GM18498 (cell line): ENCODE results near the gene CYP2R1.
A peak's percentile ranks its signal among the peaks of the same experiment; 100 is the strongest.
"Not testable (repeated sequence)": the region's sequence is repeated elsewhere in the genome, so short reads cannot be mapped to it uniquely, and the experiment has no call there.

Experiments
- ATAC-seq: cut with Tn5 transposase; IDR thresholded peaks from one replicate; pipeline ENCODE4 v1.9.1; 2021; ENCODE audit warnings: mild to moderate bottlenecking, moderate library complexity; ENCODE audit not compliant: unreplicated experiment

CYP2R1 gene

DNA sequence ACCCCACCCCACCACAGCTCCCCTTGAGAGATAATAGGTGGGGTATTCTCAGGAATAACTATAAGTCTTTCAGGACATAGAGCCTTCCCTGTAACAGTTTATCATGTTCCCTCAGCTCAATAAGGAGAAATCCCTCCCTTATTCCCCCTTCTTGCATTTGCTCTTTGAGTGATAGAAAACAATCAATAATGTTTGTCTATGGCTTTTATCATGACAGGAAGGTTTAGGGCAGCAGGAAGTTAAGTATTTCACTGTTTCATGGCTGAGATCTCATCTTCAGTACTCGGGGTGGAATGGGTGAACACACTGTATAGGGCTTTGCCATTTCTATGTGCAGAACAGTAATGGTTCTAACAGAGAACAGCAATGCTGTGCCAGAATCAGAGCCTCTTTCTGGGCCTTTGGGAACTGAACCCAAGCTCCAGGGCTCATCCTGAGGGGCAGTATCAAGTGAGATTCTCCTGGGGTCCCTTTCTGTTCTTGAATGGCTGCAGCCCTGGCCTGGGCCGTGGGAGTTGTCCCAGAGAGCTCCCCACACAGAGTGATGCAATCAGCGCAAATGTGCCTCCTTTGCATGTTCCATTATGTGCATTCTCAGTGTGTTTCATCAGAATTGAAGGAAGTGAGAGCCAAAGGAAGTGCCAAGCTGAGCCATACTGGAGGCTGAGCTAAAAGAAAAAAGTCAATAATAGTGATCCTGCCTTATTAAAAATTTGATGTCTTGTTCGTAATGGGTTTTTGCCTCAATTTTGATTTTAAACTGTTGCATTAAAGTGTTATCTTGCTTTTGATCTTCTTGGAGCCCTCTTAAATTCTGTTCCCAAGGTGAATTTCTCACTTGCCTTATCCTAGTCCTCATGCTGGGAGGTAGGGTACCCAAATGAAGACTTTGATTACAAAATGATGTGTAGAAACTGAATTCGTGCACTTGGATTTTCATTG lies 2.9 kb upstream of the CYP2R1 start:
- no peak for ATAC-seq

DNA sequence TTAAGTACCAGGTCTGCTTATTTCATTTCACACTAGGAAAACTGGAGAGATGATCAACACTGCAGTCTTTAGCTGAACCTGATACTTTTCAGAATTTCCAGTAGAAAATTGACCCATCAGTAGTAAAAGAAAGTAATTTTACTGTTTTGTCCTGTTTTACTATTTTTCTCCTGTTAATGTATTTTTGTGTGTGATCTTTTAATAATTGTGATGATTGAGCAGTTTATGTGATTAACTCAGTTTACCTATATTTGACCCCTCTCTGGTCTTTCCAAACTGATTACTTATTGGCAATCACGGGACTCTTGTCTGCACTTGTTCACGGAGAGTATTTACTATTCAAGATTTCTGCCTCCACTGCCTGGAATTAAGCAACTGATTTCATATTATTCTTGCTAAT lies 546 bp upstream of the CYP2R1 start:
- no peak for ATAC-seq

DNA sequence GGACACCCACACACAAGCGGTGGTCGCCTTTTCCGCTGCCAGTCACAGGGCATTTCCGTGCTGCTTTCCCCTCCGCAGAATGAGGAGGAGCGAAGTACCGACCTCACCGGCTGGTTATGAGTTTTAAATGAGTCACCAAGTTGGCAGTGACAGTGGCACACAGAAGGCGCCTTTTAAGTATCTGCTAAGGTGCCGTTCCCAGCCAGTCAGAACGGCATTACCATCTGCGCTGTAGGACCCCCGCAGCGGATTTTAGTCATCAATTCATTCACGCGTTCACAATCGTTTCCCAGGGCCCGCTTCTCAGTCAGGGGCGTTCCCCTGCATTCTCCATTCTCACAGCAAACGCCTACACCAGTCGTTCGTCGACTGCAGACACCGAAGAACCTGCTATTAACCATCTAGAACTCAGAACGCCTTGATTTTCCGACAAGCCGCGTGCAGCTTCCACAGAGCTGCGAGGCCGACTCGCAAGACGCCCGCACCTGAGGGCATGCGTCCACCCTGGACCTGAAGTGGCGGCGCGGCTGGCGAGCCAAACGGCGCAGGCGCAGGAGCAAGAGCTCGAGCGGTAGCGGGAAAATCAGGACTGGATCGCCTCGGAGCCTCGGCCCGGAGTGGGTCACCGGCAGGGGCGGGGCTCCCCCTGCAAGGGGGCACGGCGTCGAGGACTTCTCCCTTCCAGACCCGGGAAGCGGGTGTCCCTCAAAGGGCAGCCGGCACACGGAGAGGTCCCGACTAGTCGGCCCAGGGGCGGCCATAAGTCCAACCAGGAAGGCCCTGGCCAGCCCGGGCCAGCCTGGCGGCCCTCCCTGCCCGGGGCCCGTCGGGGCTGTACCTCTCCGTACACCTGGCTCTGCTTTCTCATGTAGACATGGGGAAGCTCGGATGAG lies 642 bp downstream of the CYP2R1 start:
- peak; percentile 59 for ATAC-seq

DNA sequence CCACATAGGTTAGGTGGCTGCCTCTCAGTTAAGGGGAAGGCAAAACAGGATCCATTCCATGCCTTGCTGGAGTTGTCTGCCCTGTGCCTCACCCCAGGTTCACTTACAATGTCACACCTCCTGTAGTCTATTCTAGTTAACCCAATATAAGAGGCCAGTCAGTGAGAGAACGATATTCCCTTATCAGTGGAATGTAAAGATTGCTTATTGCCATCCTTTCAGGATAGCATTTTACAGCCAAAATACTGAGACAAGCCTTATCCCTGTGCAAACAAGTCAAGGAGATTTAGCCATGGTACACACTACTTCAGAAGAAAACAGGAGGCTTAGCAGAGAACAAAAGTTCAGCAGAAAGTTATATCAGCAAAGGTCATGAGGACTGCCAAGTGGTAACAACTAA lies 5.5 kb downstream of the CYP2R1 start:
- ATAC-seq: no peak

DNA sequence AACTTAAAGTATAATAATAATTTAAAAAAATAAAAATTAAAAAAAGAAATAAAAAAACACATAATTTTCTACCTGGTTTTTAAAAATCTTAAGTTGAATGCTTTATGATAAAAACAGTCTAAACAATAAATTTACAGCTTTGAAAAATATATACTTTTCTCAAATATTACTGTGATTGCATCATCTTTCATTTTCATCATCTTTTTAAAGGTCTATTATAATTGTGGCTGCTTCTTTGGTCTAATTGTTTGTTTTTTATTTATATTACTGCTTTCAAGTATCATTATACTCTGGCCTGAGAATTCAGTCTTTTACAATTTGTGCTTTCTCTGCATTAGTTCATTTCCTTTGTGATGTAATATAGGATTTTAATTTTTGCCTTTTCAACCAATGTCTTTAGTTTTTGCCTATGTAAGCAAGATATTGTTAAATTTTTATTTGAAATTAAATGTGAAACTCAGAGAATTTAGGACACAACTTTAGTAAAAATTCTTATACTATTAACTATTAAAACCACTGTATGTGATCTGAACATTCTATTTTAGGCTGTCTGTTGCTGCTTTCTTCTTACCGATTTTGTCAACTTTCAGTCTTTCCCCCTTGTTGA lies 7.3 kb downstream of the CYP2R1 start:
- ATAC-seq: no peak

DNA sequence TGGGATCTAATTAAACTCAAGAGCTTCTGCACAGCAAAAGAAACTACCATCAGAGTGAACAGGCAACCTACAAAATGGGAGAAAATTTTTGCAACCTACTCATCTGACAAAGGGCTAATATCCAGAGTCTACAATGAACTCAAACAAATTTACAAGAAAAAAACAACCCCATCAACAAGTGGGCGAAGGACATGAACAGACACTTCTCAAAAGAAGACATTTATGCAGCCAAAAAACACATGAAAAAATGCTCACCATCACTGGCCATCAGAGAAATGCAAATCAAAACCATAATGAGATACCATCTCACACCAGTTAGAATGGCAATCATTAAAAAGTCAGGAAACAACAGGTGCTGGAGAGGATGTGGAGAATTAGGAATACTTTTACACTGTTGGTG lies 8.3 kb downstream of the CYP2R1 start:
- not testable (repeated sequence) for ATAC-seq

DNA sequence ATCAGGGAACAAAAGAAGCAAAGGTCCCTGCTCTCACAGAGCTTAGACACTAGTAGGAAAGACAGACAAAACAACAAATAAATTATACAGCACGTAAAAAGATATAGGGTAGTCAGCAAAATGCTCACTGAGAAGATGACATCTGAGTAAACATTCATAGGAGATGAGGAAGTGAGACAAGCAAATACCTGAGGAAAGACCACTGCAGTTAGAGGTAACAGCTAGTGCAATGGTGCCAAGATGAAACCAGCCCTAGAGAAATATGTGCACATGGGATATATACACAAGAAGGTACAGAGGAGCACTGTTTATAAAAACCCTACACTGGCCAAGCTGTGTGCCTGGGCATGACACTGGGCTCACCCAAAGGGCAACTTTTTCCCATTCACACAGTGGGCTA lies 9.8 kb downstream of the CYP2R1 start:
- no peak for ATAC-seq

DNA sequence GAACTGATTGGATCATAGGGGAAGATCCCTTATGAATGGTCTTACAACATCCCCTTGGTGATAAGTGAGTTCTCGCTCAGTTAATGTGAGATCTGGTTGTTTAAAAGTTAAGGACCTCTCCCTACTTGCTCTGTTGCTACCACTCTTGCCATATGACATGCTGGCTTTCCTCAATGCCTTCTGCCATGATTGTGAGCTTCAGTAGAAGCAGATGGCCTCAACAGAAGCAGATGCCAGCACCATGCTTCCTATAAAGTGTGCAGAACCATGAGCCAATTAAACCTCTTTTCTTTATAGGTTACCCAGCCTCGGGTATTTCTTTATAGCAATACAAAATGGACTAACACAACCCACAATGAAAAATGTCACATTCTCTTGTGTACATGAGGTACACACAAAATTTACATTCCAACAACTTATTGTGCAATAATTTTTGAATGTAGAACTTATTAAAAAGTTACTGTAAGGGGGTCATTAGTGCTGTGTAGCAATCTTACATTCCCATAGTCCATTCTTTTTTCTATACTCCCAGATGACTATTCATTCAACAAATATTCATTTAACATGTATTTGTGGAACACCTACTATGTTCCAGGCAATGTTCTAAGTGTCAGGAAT lies 10.3 kb downstream of the CYP2R1 start:
- no peak for ATAC-seq

DNA sequence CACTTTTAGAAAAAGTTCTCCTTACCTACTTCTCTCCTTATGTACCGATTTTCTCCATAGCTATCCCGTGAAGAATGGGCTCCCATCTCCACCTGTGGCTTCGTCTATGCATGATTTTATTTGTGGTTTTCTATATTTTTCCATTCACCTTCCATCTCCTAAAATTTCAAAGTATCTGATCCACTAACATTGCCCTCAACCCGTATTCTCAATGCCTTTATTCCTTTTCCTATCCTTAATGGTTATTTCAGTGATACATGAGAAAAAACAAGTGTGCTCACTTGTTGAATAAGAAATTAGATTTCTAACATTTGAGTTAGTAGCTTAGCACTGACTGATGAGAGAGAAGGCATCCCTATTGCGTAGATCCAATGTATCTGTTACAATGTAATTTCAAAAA lies 16.9 kb downstream of the CYP2R1 start:
- ATAC-seq: no peak

DNA sequence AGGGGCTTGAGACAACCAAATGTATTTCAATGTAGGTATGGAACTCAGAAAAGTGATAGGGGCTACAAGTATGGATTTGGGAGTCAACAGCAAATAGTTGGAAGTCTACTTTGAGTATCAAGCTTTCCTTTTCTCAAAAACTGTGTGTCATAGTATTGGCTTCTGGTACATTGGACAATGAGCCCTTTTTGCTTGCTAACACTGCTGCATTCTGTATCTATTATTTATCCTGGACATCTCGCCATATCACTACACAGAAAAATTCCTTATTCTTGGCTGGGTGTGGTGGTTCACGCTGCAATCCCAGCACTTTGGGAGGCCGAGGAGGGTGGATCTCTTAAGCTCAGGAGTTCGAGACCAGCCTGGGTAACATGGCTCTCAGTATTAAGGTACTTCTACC lies 18.4 kb downstream of the CYP2R1 start:
- no peak for ATAC-seq

DNA sequence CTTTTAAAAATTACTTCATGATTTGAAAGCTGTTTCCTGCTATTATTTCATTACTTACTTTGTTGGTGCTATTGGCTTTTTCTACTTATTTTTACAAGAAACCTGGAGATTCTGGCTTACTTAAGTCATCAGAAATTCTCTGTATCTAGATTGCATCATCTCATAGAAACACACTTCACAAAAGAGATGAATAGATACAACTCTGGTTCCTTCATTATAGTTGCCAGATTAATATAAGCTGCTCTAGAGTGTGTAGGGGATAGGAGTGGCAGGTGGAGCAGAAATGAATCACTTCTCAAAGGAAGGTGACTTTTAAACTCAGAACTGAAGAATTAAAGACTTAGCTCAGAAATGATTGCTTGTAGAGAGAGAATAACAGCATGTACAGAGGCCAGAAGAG lies 20.0 kb downstream of the CYP2R1 start:
- ATAC-seq: no peak

DNA sequence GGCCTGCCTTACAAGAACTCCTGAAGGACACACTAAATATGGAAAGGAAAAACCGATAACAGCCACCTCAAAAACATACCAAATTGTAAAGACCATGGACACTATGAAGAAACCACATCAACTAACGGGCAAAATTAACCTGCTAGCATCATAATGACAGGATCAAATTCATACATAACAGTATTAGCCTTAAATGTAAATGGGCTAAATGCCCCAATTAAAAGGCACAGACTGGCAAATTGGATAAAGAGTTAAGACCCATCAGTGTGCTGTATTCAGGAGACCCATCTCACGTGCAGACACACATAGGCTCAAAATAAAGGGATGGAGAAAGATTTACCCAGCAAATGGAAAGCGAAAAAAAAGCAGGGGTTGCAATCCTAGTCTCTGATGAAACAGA lies 28.3 kb downstream of the CYP2R1 start:
- ATAC-seq: not testable (repeated sequence)

DNA sequence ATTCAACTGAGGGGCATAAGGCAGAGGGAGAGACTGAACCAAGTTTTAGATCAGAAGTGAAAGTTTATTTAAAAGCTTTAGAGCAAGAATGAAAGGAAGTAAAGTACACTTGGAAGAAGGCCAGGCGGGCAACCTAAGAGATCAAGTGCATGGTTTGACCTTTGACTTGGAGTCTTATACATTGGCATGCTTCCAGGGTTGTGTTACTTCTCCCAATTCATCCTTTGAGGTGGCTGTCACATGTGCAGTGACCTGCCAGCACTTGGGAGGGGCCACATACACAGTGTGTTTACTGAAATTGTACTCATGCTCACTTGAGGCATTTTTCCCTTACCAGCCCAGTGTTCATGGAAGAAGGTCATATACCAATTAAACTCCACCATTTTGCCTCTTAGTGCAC lies 30.4 kb downstream of the CYP2R1 start:
- no peak for ATAC-seq

DNA sequence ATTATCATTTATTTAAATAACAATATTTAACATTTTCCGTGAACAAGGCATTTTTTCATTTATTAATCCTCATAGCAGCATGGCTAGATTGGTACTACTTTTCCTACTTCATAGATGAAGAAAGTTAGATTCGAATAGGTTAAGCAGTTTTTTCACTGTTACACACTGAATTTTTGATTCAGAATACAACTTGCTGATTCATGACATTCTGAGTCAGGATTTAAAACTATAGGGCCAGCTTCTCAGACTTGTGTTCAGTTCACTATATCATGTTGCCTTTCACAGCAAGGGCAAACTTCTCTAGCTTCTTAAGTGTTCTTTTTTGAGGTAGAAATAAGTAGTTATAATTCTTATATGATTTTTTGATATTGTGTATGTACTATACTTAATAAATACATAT lies 31.5 kb downstream of the CYP2R1 start:
- no peak for ATAC-seq

DNA sequence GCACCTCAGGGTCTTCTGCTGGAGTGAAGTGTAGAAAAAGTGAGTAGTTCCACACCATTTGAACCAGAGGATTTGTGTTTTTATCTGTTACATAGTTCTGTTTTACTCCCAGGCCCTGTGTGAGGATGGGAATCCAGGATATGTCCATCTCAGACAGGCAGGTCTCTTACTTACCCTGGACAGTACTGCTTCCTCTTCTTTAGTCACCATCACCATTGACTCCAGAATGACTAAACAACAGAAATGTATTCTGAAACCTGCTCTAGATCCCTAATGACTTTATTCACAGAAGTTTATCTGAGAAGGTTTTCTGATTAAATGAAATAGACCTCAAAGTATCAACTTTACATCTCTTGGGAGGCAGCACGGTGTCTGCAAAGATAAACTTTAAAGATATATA lies 33.6 kb downstream of the CYP2R1 start:
- no peak for ATAC-seq

DNA sequence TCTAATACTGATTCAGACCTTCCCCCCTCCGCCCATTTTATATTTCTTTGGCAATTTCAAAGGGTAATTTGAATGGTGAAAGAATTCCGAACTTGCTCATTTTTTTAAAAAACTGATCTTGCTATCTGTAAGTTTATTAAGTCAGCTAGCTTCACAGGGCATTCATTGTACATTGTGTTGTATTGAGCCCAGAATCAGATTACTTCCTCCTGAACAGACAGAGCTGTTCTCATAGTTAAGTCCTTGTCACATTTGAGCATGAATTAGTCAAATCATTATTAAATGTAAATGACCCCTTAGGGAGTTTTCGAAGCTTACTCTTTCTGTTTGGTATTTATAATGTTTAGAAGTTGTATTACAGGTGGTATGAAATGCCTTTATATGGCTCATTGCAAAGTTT lies 34.4 kb downstream of the CYP2R1 start:
- ATAC-seq: no peak

DNA sequence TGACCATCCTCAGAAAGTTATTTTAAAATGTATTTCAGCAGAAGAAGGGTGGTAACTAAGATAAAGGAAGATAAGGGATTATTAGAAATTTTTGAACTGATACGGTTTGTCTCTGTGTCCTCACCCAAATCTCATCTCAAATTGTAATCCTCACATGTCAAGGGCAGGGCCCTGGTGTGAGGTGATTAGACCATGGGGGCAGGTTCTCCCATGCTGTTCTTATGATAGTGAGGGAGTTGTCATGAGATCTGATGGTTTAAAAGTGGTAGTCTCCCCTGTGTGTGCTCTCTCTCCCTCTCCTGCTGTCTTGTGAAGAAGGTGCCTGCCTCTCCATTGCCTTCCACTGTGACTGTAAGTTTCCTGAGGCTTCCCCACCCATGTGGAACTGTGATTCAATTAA lies 36.1 kb downstream of the CYP2R1 start:
- no peak for ATAC-seq

DNA sequence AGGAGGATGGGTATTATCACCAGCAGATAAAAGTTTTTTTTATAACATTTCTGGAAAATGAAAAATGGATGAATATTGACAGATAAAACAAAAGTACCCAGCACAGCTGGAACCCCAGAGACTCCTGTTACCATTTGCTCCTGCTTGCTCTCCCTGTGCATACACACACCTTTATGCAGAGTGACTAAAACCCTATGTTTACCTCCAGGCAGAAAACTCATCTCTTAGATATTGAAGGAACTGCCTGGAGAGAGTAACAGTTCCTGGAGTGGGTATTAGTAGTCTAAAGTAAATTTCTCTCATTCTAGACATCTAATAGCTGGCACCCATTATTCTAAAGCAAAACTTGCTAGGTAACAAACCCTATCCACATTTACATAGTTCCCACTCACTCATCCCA lies 38.0 kb downstream of the CYP2R1 start:
- no peak for ATAC-seq

DNA sequence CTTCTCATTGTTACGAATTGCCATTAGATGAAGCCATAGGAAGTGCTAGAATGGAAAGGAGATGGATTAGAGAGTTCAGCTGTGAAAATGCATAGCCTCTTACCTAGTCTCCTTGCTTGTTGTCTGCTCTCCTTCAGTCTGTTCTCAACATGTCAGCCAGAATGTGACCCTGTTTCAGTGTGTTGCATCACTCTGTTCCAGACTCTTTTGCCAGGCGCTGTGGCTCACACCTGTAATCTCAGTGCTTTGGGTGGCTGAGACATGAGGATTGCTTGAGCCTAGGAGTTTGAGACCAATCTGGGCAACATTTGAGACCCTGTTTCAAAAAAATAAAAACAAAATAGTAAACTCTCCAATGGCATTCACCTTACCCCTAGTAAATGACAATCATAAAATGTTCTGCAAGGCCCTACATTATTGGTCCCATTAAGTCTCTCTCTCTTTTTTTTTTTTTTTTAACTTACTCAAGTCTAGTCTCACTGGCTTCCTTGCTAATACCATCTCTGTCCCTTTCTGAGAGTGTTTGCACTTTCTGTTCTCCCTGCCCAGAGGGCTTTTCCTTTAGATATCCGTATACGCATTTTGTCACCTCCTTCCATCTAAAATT lies 39.4 kb downstream of the CYP2R1 start:
- no peak for ATAC-seq

DNA sequence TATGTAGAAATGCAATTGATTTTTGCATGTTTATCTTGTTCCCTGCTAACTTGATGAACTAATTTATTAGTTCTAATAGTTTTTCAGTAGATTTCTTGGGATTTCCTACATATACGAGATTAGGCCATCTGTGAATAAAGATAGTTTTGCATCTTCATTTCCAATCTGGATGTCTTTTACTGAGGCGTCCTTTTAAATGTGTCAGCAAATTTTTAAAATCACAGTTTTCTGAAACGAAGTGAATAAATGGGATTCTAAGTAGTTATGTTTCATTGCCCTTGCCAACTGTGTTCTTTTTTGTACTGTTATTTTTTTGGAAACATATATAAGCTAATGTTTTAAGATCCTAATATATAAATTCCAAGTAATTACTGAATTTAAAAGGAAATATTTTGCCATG lies 50.0 kb downstream of the CYP2R1 start:
- no peak for ATAC-seq
